Kidney (tissue), 14 donors: Measurements from ENCODE around the gene NACAD. TPM values are rescaled to one million over a fixed set of nuclear protein-coding genes. Genes with fewer than 3 reads are reported as not detected.

Experiments used
- DNase-seq, 5 donors: peaks; one replicate each; pipeline ENCODE4 v3.0.0-alpha.2; 2013 to 2020
- FAIRE-seq: peaks from 2 replicates; lab custom pipeline; 2012; peaks lifted over from hg19 to GRCh38; lab: Jason Lieb, UNC
- H3K27ac ChIP-seq, 2 donors: one replicate each; pipeline ENCODE4 v1.7.0; 2013; ENCODE audit warnings: low read depth in 2 of 2, low read length in 2 of 2, inconsistent platforms in 1 of 2
- H3K27me3 ChIP-seq: one replicate; pipeline ENCODE4 v1.7.1; 2013; ENCODE audit warnings: low read length, inconsistent platforms; ENCODE audit not compliant: control insufficient read depth, insufficient read depth
- H3K36me3 ChIP-seq, 3 donors: one replicate each; pipeline versions ENCODE4 v1.7.0 to v1.7.1; 2013; ENCODE audit warnings: low read length in 3 of 3, control low read depth in 1 of 3, inconsistent platforms in 1 of 3; ENCODE audit not compliant: insufficient read depth in 3 of 3, control insufficient read depth in 2 of 3
- H3K4me1 ChIP-seq, 3 donors: one replicate each; pipeline versions ENCODE4 v1.7.0 to v1.7.1; 2013; ENCODE audit warnings: low read length in 3 of 3, inconsistent platforms in 1 of 3, low read depth in 1 of 3; ENCODE audit not compliant: control insufficient read depth in 2 of 3, insufficient read depth in 2 of 3
- H3K4me3 ChIP-seq, 3 donors: one replicate each; pipeline versions ENCODE4 v1.7.0 to v1.8.1; 2013; ENCODE audit warnings: low read length in 3 of 3, control low read depth in 1 of 3, inconsistent platforms in 1 of 3
- H3K9ac ChIP-seq, 3 donors: one replicate each; pipeline versions ENCODE4 v1.7.0 to v1.7.1; 2013; ENCODE audit warnings: low read length in 3 of 3, control low read depth in 1 of 3, inconsistent platforms in 1 of 3
- H3K9me3 ChIP-seq, 3 donors: one replicate each; pipeline versions ENCODE4 v1.7.0 to v1.7.1; 2013; ENCODE audit warnings: low read length in 3 of 3, control low read depth in 1 of 3, inconsistent platforms in 1 of 3; ENCODE audit not compliant: control insufficient read depth in 2 of 3, insufficient read depth in 1 of 3
- intact Hi-C: fragments of 100-400 bp; cut with DNase I; formaldehyde crosslinking; loops from one replicate; pipeline ENCODE4 v1.11.1; 2022
- polyA plus RNA-seq: library from polyadenylated mRNA; stranded (reverse); fragments of 350-450 nt; fragmentation: Illumina TruSeq; extraction: RNeasy Lipid Tissue Mini Kit (QIAGEN cat#74804); gene quantifications from one replicate; pipeline ENCODE4 v1.2.3, GENCODE V29; 2014; ENCODE audit warnings: low read depth, low replicate concordance; ENCODE audit not compliant: insufficient read depth
- total RNA-seq: library from RNA; stranded (reverse); fragmentation: NEBNext Ultra II Directional; extraction: Animal tissue kit (Norgen Biotek cat#: 25700); gene quantifications from one replicate; pipeline ENCODE4 v1.2.1, GENCODE V29; 2021
- TF ChIP-seq, protein P1 (sequence below): IDR thresholded peaks from 3 replicates; pipeline ENCODE4 v1.5.1; 2012; ENCODE audit warnings: mild to moderate bottlenecking, moderate library complexity, borderline replicate concordance; ENCODE audit not compliant: insufficient read depth; ENCODE audit errors: extremely low read depth
- donor health status: control.
- donor health status: control.
- donor health status: control.
- donor health status: control.
- donor health status: control.
- donor health status: DM: yes; HTN: yes; CAD: no.
- donor health status: Normal renal cell carcinoma (clear cell type).

Gene NACAD
- total and polyA plus RNA-seq, 2 donors from 2014 or later = 4.2 to 5.0 TPM

- Histone ChIP-seq H3K9me3 (no peaks in the 10 kb centered on the region), H3K4me3 (no peak overlapping the region), H3K27me3 (no peaks in the 10 kb centered on the region), H3K27ac (no peak overlapping the region), H3K9ac (no peak overlapping the region), H3K36me3 (peaks cover 0 to 38% (median 24%) of the 10 kb centered on the region in 3 donors), H3K4me1 (no peaks in the 10 kb centered on the region)
- FAIRE-seq (no peak), DNase-seq (no peak)
- intact Hi-C loops = no loop called here
- TF ChIP-seq, protein P1, sequence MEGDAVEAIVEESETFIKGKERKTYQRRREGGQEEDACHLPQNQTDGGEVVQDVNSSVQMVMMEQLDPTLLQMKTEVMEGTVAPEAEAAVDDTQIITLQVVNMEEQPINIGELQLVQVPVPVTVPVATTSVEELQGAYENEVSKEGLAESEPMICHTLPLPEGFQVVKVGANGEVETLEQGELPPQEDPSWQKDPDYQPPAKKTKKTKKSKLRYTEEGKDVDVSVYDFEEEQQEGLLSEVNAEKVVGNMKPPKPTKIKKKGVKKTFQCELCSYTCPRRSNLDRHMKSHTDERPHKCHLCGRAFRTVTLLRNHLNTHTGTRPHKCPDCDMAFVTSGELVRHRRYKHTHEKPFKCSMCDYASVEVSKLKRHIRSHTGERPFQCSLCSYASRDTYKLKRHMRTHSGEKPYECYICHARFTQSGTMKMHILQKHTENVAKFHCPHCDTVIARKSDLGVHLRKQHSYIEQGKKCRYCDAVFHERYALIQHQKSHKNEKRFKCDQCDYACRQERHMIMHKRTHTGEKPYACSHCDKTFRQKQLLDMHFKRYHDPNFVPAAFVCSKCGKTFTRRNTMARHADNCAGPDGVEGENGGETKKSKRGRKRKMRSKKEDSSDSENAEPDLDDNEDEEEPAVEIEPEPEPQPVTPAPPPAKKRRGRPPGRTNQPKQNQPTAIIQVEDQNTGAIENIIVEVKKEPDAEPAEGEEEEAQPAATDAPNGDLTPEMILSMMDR = no peak
Observed at GRCh38 chr7:45071528-45071927, 17.2 kb downstream of the NACAD start.

GRCh38 chr7:45070254-45070642 is 18.5 kb downstream of the NACAD start:
- no peaks in the 10 kb centered on the region for H3K9me3 ChIP-seq
- no peaks in the 10 kb centered on the region for H3K27me3 ChIP-seq
- H3K4me1 ChIP-seq = no peaks in the 10 kb centered on the region
- DNase-seq = no peak
- intact Hi-C loops = no loop called here
- H3K27ac ChIP-seq = no peak overlapping the region
- no peak for FAIRE-seq
- TF ChIP-seq, protein P1 = no peak
- peaks cover 0 to 34% (median 25%) of the 10 kb centered on the region in 3 donors for H3K36me3 ChIP-seq
- H3K4me3 ChIP-seq = no peak overlapping the region
- H3K9ac ChIP-seq = no peak overlapping the region

DNA sequence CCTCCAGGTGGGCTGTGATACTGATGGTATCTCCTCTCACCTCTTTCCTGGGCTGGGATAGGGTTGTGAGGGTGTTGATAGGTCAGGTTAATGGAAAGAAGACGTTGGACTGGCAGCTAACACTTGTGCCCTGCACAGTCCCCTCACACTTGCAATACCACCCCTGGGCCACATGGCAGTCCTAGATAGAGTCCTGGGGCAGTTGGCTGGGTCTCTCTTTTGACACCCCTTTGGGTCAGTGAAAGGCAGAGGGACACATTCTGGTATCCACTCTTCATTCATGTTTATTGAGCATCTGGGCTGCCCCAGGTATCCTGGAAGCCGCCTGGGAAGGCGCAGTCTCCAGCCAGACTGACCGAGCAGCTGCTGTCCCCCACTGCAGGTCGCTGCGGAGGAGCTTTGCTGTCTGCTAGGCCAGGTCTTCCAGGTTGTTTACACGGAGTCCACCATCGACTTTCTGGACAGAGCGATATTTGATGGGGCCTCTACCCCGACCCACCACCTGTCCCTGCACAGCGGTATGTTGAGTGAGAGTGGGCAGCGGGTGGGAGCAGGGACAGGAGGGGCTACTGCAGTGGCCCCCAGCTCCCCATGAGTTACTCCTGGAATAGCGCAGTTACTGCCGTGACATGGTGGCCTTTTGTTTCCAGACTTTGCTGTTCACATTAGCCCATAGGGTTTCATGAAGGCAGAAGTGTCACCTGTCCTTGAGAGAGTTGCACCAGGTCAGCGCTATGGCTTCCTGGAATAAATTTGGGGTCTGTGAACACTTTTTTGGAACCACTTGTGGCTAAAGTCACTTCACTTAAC is 19.1 kb downstream of the NACAD start:
- Histone ChIP-seq H3K9me3 (no peaks in the 10 kb centered on the region), H3K27ac (no peak overlapping the region), H3K36me3 (peaks cover 0 to 32% (median 23%) of the 10 kb centered on the region in 3 donors), H3K27me3 (no peaks in the 10 kb centered on the region), H3K4me1 (no peaks in the 10 kb centered on the region), H3K4me3 (no peak overlapping the region), H3K9ac (no peak overlapping the region)
- intact Hi-C loops = no loop called here
- DNase-seq (peak in 1 of 5 donors; percentile 39), FAIRE-seq (no peak)
- TF ChIP-seq, protein P1 = no peak
